ENCODE measurements around the gene CRIM1. TPM values are rescaled to one million over a fixed set of nuclear protein-coding genes. Genes with fewer than 3 reads are reported as not detected.
"Not testable (repeated sequence)": the region's sequence is repeated elsewhere in the genome, so short reads cannot be mapped to it uniquely, and the experiment has no call there.

Gene CRIM1, protein sequence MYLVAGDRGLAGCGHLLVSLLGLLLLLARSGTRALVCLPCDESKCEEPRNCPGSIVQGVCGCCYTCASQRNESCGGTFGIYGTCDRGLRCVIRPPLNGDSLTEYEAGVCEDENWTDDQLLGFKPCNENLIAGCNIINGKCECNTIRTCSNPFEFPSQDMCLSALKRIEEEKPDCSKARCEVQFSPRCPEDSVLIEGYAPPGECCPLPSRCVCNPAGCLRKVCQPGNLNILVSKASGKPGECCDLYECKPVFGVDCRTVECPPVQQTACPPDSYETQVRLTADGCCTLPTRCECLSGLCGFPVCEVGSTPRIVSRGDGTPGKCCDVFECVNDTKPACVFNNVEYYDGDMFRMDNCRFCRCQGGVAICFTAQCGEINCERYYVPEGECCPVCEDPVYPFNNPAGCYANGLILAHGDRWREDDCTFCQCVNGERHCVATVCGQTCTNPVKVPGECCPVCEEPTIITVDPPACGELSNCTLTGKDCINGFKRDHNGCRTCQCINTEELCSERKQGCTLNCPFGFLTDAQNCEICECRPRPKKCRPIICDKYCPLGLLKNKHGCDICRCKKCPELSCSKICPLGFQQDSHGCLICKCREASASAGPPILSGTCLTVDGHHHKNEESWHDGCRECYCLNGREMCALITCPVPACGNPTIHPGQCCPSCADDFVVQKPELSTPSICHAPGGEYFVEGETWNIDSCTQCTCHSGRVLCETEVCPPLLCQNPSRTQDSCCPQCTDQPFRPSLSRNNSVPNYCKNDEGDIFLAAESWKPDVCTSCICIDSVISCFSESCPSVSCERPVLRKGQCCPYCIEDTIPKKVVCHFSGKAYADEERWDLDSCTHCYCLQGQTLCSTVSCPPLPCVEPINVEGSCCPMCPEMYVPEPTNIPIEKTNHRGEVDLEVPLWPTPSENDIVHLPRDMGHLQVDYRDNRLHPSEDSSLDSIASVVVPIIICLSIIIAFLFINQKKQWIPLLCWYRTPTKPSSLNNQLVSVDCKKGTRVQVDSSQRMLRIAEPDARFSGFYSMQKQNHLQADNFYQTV
- 1 to 10 TPM; 1.8 to 2.3 TPM for total RNA-seq

DNA sequence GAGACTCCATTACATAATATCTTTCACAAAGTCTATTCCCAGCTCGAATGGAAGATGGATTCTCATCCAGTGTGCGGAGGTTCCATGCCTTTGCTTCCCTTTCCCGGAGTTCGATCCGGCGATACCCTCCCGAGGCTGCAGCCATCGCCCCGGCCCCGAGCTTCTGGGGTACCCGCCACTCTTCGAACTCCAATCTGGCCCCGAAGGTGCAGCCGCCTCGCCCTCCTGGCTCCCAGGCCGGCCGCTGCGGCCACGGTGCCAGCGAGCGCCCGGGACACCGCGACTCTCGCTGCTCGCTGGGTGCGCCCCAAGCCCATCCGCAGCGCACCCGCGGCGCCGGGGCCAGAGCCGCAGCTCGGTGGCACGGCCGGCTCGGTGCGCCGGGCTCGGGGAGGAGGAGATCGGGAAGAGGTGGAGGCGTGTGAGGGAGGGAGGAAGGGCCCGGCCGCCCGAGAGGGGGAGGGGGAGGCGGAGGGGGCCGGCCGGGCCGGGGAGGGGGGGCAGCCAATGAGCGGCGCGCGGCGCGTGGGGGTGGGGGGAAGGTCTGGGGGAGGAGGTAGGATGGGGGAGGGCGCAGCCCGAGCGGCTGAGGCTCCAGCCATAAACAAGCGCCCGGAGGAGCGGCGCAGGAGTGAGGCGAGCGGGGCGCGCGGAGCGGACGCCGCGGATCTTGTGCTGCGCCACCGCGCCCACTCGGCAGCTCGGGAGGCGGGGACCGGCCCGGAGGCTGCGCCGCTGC is at the start of gene CRIM1:
Gene CRIM1 (plus strand): TSS at position 628 of the 739 bp plus-strand sequence. CDS start 515 bp downstream, outside the sequence.
- DNase-seq = peak; percentile 33
- CTCF ChIA-PET = interaction anchor here (1.1 kb wide), 1 partner anchor 20 kb away, joined by 3 read pairs; no protein-coding TSS in a partner anchor
- H3K9me3 Mint-ChIP-seq = no peaks in the 10 kb centered on the region
- POLR2A ChIA-PET = no interaction called here
- H3K27me3 Mint-ChIP-seq = peaks cover 63% of the 10 kb centered on the region
- H3K4me1 Mint-ChIP-seq = peaks cover 23% of the 10 kb centered on the region
- peak within 1 kb of the TSS; percentile 66 for H3K4me3 Mint-ChIP-seq
- peak within 1 kb of the TSS; percentile 21 for H3K27ac Mint-ChIP-seq
- H3K36me3 Mint-ChIP-seq (ENCODE audit: low read depth) = no peaks in the 10 kb centered on the region

DNA sequence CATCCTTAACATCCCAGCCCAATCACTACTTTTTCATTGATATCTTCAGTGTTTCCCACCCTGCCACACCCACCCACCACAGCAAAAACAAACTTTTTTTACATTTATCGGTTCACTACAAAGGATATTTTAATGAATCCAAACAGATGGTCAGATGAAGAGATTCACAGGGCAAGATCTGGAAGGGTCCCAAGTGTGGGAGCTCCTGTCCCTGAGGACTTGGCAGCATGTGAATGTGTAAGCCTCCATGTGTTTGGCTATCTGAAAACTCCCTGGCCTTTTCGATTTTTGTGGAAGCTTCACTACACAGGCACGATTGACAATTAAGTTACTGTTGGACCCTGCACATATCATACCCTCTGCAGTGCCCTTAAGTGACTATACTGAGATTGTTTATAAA is 48.1 kb upstream of the CRIM1 start:
- Mint-ChIP-seq H3K36me3 (ENCODE audit: low read depth) (no peaks in the 10 kb centered on the region), H3K9me3 (peaks cover 16% of the 10 kb centered on the region), H3K27ac (no peak overlapping the region), H3K27me3 (no peaks in the 10 kb centered on the region), H3K4me3 (no peak overlapping the region), H3K4me1 (peaks cover 20% of the 10 kb centered on the region)
- POLR2A ChIA-PET = no interaction called here
- CTCF ChIA-PET = interaction anchor here (0.7 to 0.8 kb wide), 2 partner anchors 9 to 18 kb away, joined by 3 to 4 read pairs; no protein-coding TSS in a partner anchor
- no peak for DNase-seq

- H3K9me3 Mint-ChIP-seq = peaks cover 16% of the 10 kb centered on the region
- H3K4me3 Mint-ChIP-seq; H3K36me3 Mint-ChIP-seq (ENCODE audit: low read depth): not testable (repeated sequence)
Measured at GRCh38 chr2:36310444-36310843, 45.1 kb upstream of the CRIM1 start.

DNA sequence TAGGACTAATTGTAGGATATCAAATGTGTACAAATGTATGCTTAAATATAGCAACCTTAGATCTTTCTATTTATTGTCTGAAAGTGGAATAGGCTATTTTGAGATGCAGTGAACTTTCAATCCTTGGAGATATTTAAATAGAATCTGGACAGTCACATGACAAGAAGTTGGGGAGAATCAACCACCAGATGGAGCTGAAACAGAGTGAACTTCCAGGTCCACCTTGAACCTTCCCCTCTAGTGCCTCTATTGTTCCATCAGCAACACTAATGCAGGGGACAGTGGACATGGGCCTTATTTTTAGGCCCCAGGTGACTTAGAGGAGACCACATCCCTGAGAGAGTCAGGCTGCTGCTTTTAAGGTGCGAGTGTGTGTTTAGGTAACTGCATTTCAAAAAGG is 37.0 kb upstream of the CRIM1 start:
- H3K9me3 Mint-ChIP-seq = peaks cover 8% of the 10 kb centered on the region
- ChIA-PET CTCF (no interaction called here), POLR2A (no interaction called here)
- H3K27ac Mint-ChIP-seq = no peak overlapping the region
- peaks cover 2% of the 10 kb centered on the region for H3K36me3 Mint-ChIP-seq (ENCODE audit: low read depth)
- H3K4me3 Mint-ChIP-seq = no peak overlapping the region
- DNase-seq = no peak
- H3K4me1 Mint-ChIP-seq = no peaks in the 10 kb centered on the region
- H3K27me3 Mint-ChIP-seq = peaks cover 9% of the 10 kb centered on the region

More at GRCh38 chr2:36310444-36310843, 45.1 kb upstream of the CRIM1 start:
- peaks cover 20% of the 10 kb centered on the region for H3K4me1 Mint-ChIP-seq
- H3K27ac Mint-ChIP-seq, DNase-seq, H3K27me3 Mint-ChIP-seq, POLR2A ChIA-PET: not testable (repeated sequence)
- CTCF ChIA-PET = interaction anchor here (1.5 kb wide), 1 partner anchor 21 kb away, joined by 3 read pairs; no protein-coding TSS in a partner anchor

- H3K27ac Mint-ChIP-seq = no peak overlapping the region
- DNase-seq = no peak
- H3K4me3 Mint-ChIP-seq = no peak overlapping the region
- H3K9me3 Mint-ChIP-seq = peaks cover 6% of the 10 kb centered on the region
- POLR2A ChIA-PET = no interaction called here
- peaks cover 13% of the 10 kb centered on the region for H3K27me3 Mint-ChIP-seq
- no peaks in the 10 kb centered on the region for H3K36me3 Mint-ChIP-seq (ENCODE audit: low read depth)
- no peaks in the 10 kb centered on the region for H3K4me1 Mint-ChIP-seq
- CTCF ChIA-PET = no interaction called here
Measured at GRCh38 chr2:36322108-36322507, 33.5 kb upstream of the CRIM1 start.

DNA sequence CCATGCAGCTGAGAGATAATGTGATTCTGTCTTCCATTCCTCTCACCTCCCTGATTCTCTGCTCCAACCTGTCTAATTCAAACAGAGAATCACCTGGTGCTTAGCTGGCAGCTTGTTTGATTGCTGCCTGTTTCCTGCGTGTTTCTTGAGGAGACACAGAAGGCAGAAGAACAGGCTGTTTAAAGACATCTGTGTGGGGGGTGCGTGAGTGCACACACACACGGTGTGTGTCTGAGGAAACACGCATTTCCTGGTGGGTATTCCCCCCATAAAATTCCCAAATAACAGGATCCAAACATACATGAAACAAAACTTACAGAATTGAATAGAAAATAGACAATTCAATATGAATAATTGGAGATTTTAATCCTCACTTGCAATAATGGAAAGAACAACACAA is 29.3 kb upstream of the CRIM1 start:
- Mint-ChIP-seq H3K27me3 (peaks cover 19% of the 10 kb centered on the region), H3K36me3 (ENCODE audit: low read depth) (no peaks in the 10 kb centered on the region), H3K9me3 (peaks cover 4% of the 10 kb centered on the region), H3K4me3 (no peak overlapping the region), H3K4me1 (no peaks in the 10 kb centered on the region), H3K27ac (no peak overlapping the region)
- DNase-seq = no peak
- ChIA-PET CTCF (interaction anchor here (1.0 kb wide), 1 partner anchor 9 kb away, joined by 3 read pairs; no protein-coding TSS in a partner anchor), POLR2A (no interaction called here)

DNA sequence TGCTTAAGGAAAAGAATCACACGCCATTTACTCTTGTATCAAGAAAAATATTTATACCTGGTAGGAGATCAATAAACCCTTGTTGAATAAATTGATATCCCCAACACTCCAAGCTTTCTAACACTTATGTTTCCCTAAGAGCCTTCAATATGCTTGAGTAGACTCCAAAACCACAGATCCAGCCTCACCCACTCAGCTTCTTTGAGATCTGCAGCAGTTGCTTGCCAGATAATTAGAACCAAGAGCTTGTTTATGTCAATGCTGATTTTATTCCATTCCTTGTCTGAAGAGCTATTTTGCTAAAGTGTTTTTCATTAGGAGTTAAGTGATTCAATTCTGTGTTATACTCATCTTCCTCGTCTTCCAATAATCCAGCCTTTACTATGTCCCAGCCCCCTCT is 26.3 kb upstream of the CRIM1 start:
- Mint-ChIP-seq H3K27me3 (peaks cover 10% of the 10 kb centered on the region), H3K36me3 (ENCODE audit: low read depth) (no peaks in the 10 kb centered on the region), H3K4me3 (no peak overlapping the region), H3K4me1 (peaks cover 4% of the 10 kb centered on the region), H3K27ac (no peak overlapping the region), H3K9me3 (no peaks in the 10 kb centered on the region)
- no peak for DNase-seq
- ChIA-PET CTCF (no interaction called here), POLR2A (no interaction called here)

DNA sequence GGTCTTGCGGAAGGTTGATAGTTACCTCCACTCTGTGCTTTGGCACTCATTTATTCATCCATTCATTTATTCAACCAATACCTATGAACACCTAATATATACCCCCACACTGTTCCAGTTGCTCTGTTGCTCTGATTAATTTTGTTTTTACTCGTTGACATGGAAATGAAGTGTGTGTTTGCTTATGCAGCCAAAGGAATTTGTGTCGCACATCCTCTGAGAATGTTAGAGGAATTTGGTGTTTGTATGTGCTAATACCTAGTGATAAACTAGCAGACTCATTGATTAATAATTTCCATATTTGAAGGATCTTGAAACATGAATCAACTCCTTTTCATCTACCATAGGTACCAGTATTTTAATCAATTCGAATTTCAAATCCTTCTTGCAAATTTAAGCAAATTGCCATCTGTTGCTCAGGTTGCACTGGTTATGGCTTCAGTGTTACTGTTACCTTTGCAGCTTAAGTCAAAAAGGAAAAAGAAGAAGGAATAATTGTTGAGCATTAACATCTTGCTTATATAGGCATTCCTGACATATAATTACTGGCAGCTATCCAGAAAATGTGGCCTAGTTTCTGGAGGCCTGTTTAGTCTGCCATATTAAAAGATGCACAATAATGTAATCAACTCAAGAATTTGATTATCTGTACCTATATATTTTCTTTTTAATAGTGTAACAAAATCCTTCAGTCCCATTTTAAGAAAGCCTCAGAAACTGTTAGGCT is 25.7 kb upstream of the CRIM1 start:
- H3K27me3 Mint-ChIP-seq = peaks cover 10% of the 10 kb centered on the region
- CTCF ChIA-PET = interaction anchor here (0.8 kb wide), 1 partner anchor 36 kb away, joined by 4 read pairs; no protein-coding TSS in a partner anchor
- POLR2A ChIA-PET = no interaction called here
- DNase-seq = no peak
- no peak overlapping the region for H3K4me3 Mint-ChIP-seq
- H3K4me1 Mint-ChIP-seq = peaks cover 4% of the 10 kb centered on the region
- H3K36me3 Mint-ChIP-seq (ENCODE audit: low read depth) = no peaks in the 10 kb centered on the region
- H3K27ac Mint-ChIP-seq = no peak overlapping the region
- H3K9me3 Mint-ChIP-seq = no peaks in the 10 kb centered on the region

DNA sequence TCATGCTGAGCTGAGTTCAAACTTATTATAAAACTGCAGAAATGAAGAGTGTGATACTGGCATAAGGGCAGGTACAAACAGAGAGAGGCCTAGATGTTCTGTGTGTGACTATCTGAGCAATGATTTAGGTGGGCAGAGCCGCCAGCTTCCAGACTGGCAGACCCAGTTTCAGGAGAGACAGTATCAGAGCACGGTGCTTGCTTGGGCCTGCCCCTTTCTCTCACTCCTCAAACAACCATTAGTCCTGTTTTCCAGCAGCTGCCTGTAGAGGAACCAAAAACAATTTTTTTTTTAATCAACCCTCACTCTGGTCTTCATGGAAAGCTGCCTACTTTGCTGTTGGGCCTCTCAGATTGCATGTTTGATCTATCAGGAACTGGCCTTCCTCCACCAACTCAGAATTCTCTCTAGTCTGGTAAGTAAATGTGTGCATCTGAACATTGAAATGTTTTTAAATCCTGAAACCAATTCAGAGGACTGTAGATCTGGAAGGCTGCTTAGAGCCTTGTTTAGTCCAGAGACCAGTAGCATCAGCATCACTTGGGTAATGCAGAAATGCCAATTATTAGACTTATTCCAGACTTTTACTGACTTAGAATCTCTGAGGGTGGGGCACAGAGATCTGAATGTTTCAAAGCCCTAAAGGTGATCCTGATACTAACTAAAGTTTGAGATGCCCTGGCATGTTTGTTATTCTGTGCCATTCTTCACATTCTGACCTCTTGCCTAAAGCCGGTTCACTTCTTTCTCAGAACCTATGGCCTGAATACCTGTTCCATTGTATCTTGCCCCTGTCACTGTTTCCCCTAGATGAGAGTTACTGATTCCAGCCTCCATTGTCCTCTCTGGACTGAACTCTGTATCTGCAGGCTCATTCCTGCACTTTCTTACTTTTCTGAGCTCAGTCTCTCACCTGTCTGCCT is 24.8 kb upstream of the CRIM1 start:
- Mint-ChIP-seq H3K4me1 (peaks cover 4% of the 10 kb centered on the region), H3K36me3 (ENCODE audit: low read depth) (no peaks in the 10 kb centered on the region), H3K9me3 (no peaks in the 10 kb centered on the region), H3K4me3 (no peak overlapping the region), H3K27me3 (peaks cover 16% of the 10 kb centered on the region), H3K27ac (no peak overlapping the region)
- CTCF ChIA-PET = interaction anchor here (0.8 kb wide), 1 partner anchor 37 kb away, joined by 4 read pairs; no protein-coding TSS in a partner anchor
- POLR2A ChIA-PET = no interaction called here
- DNase-seq = no peak

DNA sequence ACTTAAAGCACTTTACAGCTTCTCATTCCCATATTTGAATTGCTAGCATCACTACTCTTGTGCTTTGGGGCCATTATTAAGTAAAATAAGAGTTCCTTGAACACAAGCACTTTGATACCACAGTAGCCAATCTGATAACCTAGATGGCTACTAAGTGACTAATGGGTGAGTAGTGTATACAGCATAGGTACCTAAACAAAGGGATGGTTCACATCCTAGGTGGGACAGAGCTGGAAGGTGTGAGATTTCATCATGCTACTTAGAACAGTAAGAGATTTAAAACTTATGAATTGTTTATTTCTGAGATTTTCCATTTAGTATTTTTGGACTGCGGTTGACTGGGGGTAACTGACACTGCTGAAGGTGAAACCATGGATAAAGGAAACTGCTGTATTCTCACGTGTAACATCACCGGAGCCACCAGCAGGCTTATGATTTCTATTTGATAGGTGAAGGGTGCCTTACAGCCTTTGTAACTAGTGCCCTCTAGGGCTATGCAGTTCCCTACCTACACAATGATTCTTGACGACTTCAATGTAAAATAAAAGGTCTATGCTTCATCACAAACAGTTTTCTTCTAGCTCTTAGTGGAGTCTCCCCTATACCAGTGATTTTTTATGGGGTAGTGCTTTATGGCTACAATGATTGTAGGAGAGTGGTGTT is 22.1 kb upstream of the CRIM1 start:
- ChIA-PET CTCF (no interaction called here), POLR2A (no interaction called here)
- Mint-ChIP-seq H3K27ac (no peak overlapping the region), H3K36me3 (ENCODE audit: low read depth) (no peaks in the 10 kb centered on the region), H3K9me3 (no peaks in the 10 kb centered on the region), H3K27me3 (peaks cover 12% of the 10 kb centered on the region), H3K4me3 (no peak overlapping the region), H3K4me1 (peaks cover 9% of the 10 kb centered on the region)
- peak; percentile 27 for DNase-seq

- no peak overlapping the region for H3K4me3 Mint-ChIP-seq
- H3K27ac Mint-ChIP-seq = no peak overlapping the region
- peaks cover 12% of the 10 kb centered on the region for H3K27me3 Mint-ChIP-seq
- ChIA-PET POLR2A (no interaction called here), CTCF (interaction anchor here (0.8 to 1.5 kb wide), 2 partner anchors 9 to 20 kb away, joined by 3 read pairs; partner anchors contain the start of gene CRIM1)
- no peaks in the 10 kb centered on the region for H3K36me3 Mint-ChIP-seq (ENCODE audit: low read depth)
- H3K9me3 Mint-ChIP-seq = no peaks in the 10 kb centered on the region
- peaks cover 9% of the 10 kb centered on the region for H3K4me1 Mint-ChIP-seq
- no peak for DNase-seq
Measured at GRCh38 chr2:36335597-36335996, 20.0 kb upstream of the CRIM1 start.
